ENCODE measurements around the gene TMEM232. TPM values are rescaled to one million over a fixed set of nuclear protein-coding genes. Genes with fewer than 3 reads are reported as not detected.

TMEM232 gene
- total RNA-seq, 1 donor from 2014 or later: 8.4 TPM

- H3K9me3 Mint-ChIP-seq (ENCODE audit: low read depth): peaks cover 13% of the 10 kb centered on the region
- DNase-seq (ENCODE audit: low spot score, unreplicated experiment): no peak
- no peaks in the 10 kb centered on the region for H3K4me1 Mint-ChIP-seq (ENCODE audit: low read depth)
- no peak overlapping the region for H3K4me3 Mint-ChIP-seq (ENCODE audit: low read depth)
- no peak for TF ChIP-seq CTCF (IDR thresholded peaks at IDR 0.05; ENCODE audit: unreplicated experiment)
- H3K27ac Mint-ChIP-seq: no peak overlapping the region
- H3K36me3 Mint-ChIP-seq (ENCODE audit: insufficient read depth): peaks cover 2% of the 10 kb centered on the region
- no peaks in the 10 kb centered on the region for H3K27me3 Mint-ChIP-seq
Measured at GRCh38 chr5:110618941-110619340, 107.5 kb downstream of the TMEM232 start.

- H3K9me3 Mint-ChIP-seq (ENCODE audit: low read depth): peaks cover 13% of the 10 kb centered on the region
- H3K36me3 Mint-ChIP-seq (ENCODE audit: insufficient read depth): peaks cover 2% of the 10 kb centered on the region
- no peaks in the 10 kb centered on the region for H3K27me3 Mint-ChIP-seq
Measured at GRCh38 chr5:110616009-110616408, 110.5 kb downstream of the TMEM232 start.

GRCh38 chr5:110612794-110613247 lies 113.7 kb downstream of the TMEM232 start:
- no peak overlapping the region for H3K27ac Mint-ChIP-seq

More at GRCh38 chr5:110616009-110616408, 110.5 kb downstream of the TMEM232 start:
- Mint-ChIP-seq H3K4me3 (ENCODE audit: low read depth) (no peak overlapping the region), H3K27ac (no peak overlapping the region), H3K4me1 (ENCODE audit: low read depth) (no peaks in the 10 kb centered on the region)
- no peak for TF ChIP-seq CTCF (IDR thresholded peaks at IDR 0.05; ENCODE audit: unreplicated experiment)
- DNase-seq (ENCODE audit: low spot score, unreplicated experiment): no peak

GRCh38 chr5:110611817-110612216 lies 114.7 kb downstream of the TMEM232 start:
- Mint-ChIP-seq H3K27me3 (no peaks in the 10 kb centered on the region), H3K4me3 (ENCODE audit: low read depth) (no peak overlapping the region), H3K27ac (no peak overlapping the region), H3K9me3 (ENCODE audit: low read depth) (peaks cover 13% of the 10 kb centered on the region), H3K36me3 (ENCODE audit: insufficient read depth) (no peaks in the 10 kb centered on the region), H3K4me1 (ENCODE audit: low read depth) (no peaks in the 10 kb centered on the region)
- TF ChIP-seq CTCF (IDR thresholded peaks at IDR 0.05; ENCODE audit: unreplicated experiment): no peak
- no peak for DNase-seq (ENCODE audit: low spot score, unreplicated experiment)

More at GRCh38 chr5:110612794-110613247, 113.7 kb downstream of the TMEM232 start:
- no peaks in the 10 kb centered on the region for H3K27me3 Mint-ChIP-seq
- no peak overlapping the region for H3K4me3 Mint-ChIP-seq (ENCODE audit: low read depth)
- H3K4me1 Mint-ChIP-seq (ENCODE audit: low read depth): no peaks in the 10 kb centered on the region
- H3K9me3 Mint-ChIP-seq (ENCODE audit: low read depth): peaks cover 13% of the 10 kb centered on the region
- no peak for TF ChIP-seq CTCF (IDR thresholded peaks at IDR 0.05; ENCODE audit: unreplicated experiment)
- no peak for DNase-seq (ENCODE audit: low spot score, unreplicated experiment)
- H3K36me3 Mint-ChIP-seq (ENCODE audit: insufficient read depth): peaks cover 2% of the 10 kb centered on the region

- Mint-ChIP-seq H3K27ac (no peak overlapping the region), H3K36me3 (ENCODE audit: insufficient read depth) (no peaks in the 10 kb centered on the region), H3K4me3 (ENCODE audit: low read depth) (no peak overlapping the region), H3K9me3 (ENCODE audit: low read depth) (peaks cover 8% of the 10 kb centered on the region), H3K27me3 (no peaks in the 10 kb centered on the region), H3K4me1 (ENCODE audit: low read depth) (no peaks in the 10 kb centered on the region)
- TF ChIP-seq CTCF (IDR thresholded peaks at IDR 0.05; ENCODE audit: unreplicated experiment): no peak
- DNase-seq (ENCODE audit: low spot score, unreplicated experiment): no peak
Measured at GRCh38 chr5:110594866-110595265, 131.6 kb downstream of the TMEM232 start.

Measured in progenitor cell of endocrine pancreas (in vitro differentiated cells).